ENCODE measurements around the gene USP31.
A peak's percentile ranks its signal among the peaks of the same experiment; 100 is the strongest.

USP31 gene

GRCh38 chr16:23149267-23149992 lies at the start of gene USP31:
Gene USP31, minus strand, starts transcription at chr16:23149452. Its CDS starts 182 bp downstream, at chr16:23149270.
- H3K4me3 ChIP-seq (ENCODE audit: low read length): peak within 1 kb of the TSS; percentile 44
- WGBS (ENCODE audit: insufficient coverage, insufficient read length): no CpG with 5 or more reads among the region's 75 CpGs
- no peak within 1 kb of the TSS for H3K27ac ChIP-seq (ENCODE audit: low read length)
- DNase-seq (ENCODE audit: low read depth, low spot score): peak; percentile 84
- no peaks in the 10 kb centered on the region for H3K36me3 ChIP-seq (ENCODE audit: control insufficient read depth, insufficient read depth, low read length)
- no peaks in the 10 kb centered on the region for H3K9me3 ChIP-seq (ENCODE audit: control insufficient read depth, insufficient read depth, low read length)
- peaks cover 6% of the 10 kb centered on the region; the same call in 1 of the 2 replicates for H3K4me1 ChIP-seq (ENCODE audit: control insufficient read depth, insufficient read depth, low read length)
- no peaks in the 10 kb centered on the region for H3K27me3 ChIP-seq (ENCODE audit: control insufficient read depth, insufficient read depth, low read length)

- no peak overlapping the region for H3K27ac ChIP-seq (ENCODE audit: low read length)
- no CpG with 5 or more reads among the region's 5 CpGs for WGBS (ENCODE audit: insufficient coverage, insufficient read length)
- H3K36me3 ChIP-seq (ENCODE audit: control insufficient read depth, insufficient read depth, low read length): no peaks in the 10 kb centered on the region
- H3K4me3 ChIP-seq (ENCODE audit: low read length): no peak overlapping the region
- H3K4me1 ChIP-seq (ENCODE audit: control insufficient read depth, insufficient read depth, low read length): peaks cover 6% of the 10 kb centered on the region; the same call in 1 of the 2 replicates
- H3K27me3 ChIP-seq (ENCODE audit: control insufficient read depth, insufficient read depth, low read length): no peaks in the 10 kb centered on the region
- DNase-seq (ENCODE audit: low read depth, low spot score): no peak
- no peaks in the 10 kb centered on the region for H3K9me3 ChIP-seq (ENCODE audit: control insufficient read depth, insufficient read depth, low read length)
These were observed 47.3 kb upstream of the USP31 start for GRCh38 chr16:23196539-23196938.

GRCh38 chr16:23195366-23195978 lies 46.2 kb upstream of the USP31 start:
- no peaks in the 10 kb centered on the region for H3K9me3 ChIP-seq (ENCODE audit: control insufficient read depth, insufficient read depth, low read length)
- no peak overlapping the region for H3K27ac ChIP-seq (ENCODE audit: low read length)
- H3K36me3 ChIP-seq (ENCODE audit: control insufficient read depth, insufficient read depth, low read length): no peaks in the 10 kb centered on the region
- peaks cover 6% of the 10 kb centered on the region; the same call in 1 of the 2 replicates for H3K4me1 ChIP-seq (ENCODE audit: control insufficient read depth, insufficient read depth, low read length)
- no peak overlapping the region for H3K4me3 ChIP-seq (ENCODE audit: low read length)
- no peak for DNase-seq (ENCODE audit: low read depth, low spot score)
- no CpG with 5 or more reads among the region's 3 CpGs for WGBS (ENCODE audit: insufficient coverage, insufficient read length)
- no peaks in the 10 kb centered on the region for H3K27me3 ChIP-seq (ENCODE audit: control insufficient read depth, insufficient read depth, low read length)

- WGBS (ENCODE audit: insufficient coverage, insufficient read length): no CpG with 5 or more reads among the region's 9 CpGs
- H3K9me3 ChIP-seq (ENCODE audit: control insufficient read depth, insufficient read depth, low read length): no peaks in the 10 kb centered on the region
- H3K27me3 ChIP-seq (ENCODE audit: control insufficient read depth, insufficient read depth, low read length): no peaks in the 10 kb centered on the region
- H3K4me3 ChIP-seq (ENCODE audit: low read length): no peak overlapping the region
- no peaks in the 10 kb centered on the region for H3K36me3 ChIP-seq (ENCODE audit: control insufficient read depth, insufficient read depth, low read length)
- peaks cover 6% of the 10 kb centered on the region; the same call in 1 of the 2 replicates for H3K4me1 ChIP-seq (ENCODE audit: control insufficient read depth, insufficient read depth, low read length)
- no peak overlapping the region for H3K27ac ChIP-seq (ENCODE audit: low read length)
- DNase-seq (ENCODE audit: low read depth, low spot score): no peak
These were observed 45.4 kb upstream of the USP31 start for GRCh38 chr16:23194497-23195221.

GRCh38 chr16:23188911-23189310 lies 39.7 kb upstream of the USP31 start:
- no peaks in the 10 kb centered on the region for H3K9me3 ChIP-seq (ENCODE audit: control insufficient read depth, insufficient read depth, low read length)
- WGBS (ENCODE audit: insufficient coverage, insufficient read length): no CpG with 5 or more reads among the region's 2 CpGs
- no peak for DNase-seq (ENCODE audit: low read depth, low spot score)
- H3K27me3 ChIP-seq (ENCODE audit: control insufficient read depth, insufficient read depth, low read length): peaks cover 2% of the 10 kb centered on the region; the same call in 1 of the 2 replicates
- no peak overlapping the region for H3K27ac ChIP-seq (ENCODE audit: low read length)
- 0 out of 2 replicates have a peak, but pooled peaks cover 2% of the 10 kb centered on the region for H3K4me1 ChIP-seq (ENCODE audit: control insufficient read depth, insufficient read depth, low read length)
- H3K36me3 ChIP-seq (ENCODE audit: control insufficient read depth, insufficient read depth, low read length): no peaks in the 10 kb centered on the region
- no peak overlapping the region for H3K4me3 ChIP-seq (ENCODE audit: low read length)

- DNase-seq (ENCODE audit: low read depth, low spot score): no peak
- Histone ChIP-seq H3K4me3 (ENCODE audit: low read length) (no peak overlapping the region), H3K9me3 (ENCODE audit: control insufficient read depth, insufficient read depth, low read length) (no peaks in the 10 kb centered on the region), H3K27me3 (ENCODE audit: control insufficient read depth, insufficient read depth, low read length) (peaks cover 13% of the 10 kb centered on the region; the same call in 1 of the 2 replicates), H3K27ac (ENCODE audit: low read length) (no peak overlapping the region), H3K36me3 (ENCODE audit: control insufficient read depth, insufficient read depth, low read length) (no peaks in the 10 kb centered on the region), H3K4me1 (ENCODE audit: control insufficient read depth, insufficient read depth, low read length) (0 out of 2 replicates have a peak, but pooled peaks cover 2% of the 10 kb centered on the region)
- WGBS (ENCODE audit: insufficient coverage, insufficient read length): no CpG with 5 or more reads among the region's 3 CpGs
These were observed 38.1 kb upstream of the USP31 start for GRCh38 chr16:23187341-23187740.

- H3K27ac ChIP-seq (ENCODE audit: low read length): no peak overlapping the region
- WGBS (ENCODE audit: insufficient coverage, insufficient read length): no CpG with 5 or more reads among the region's 24 CpGs
- H3K9me3 ChIP-seq (ENCODE audit: control insufficient read depth, insufficient read depth, low read length): no peaks in the 10 kb centered on the region
- peaks cover 13% of the 10 kb centered on the region; the same call in 1 of the 2 replicates for H3K27me3 ChIP-seq (ENCODE audit: control insufficient read depth, insufficient read depth, low read length)
- no peaks in the 10 kb centered on the region for H3K36me3 ChIP-seq (ENCODE audit: control insufficient read depth, insufficient read depth, low read length)
- H3K4me1 ChIP-seq (ENCODE audit: control insufficient read depth, insufficient read depth, low read length): 0 out of 2 replicates have a peak, but pooled peaks cover 2% of the 10 kb centered on the region
- no peak for DNase-seq (ENCODE audit: low read depth, low spot score)
- no peak overlapping the region for H3K4me3 ChIP-seq (ENCODE audit: low read length)
These were observed 36.9 kb upstream of the USP31 start for GRCh38 chr16:23186171-23186570.

- no peaks in the 10 kb centered on the region for H3K36me3 ChIP-seq (ENCODE audit: control insufficient read depth, insufficient read depth, low read length)
- H3K27me3 ChIP-seq (ENCODE audit: control insufficient read depth, insufficient read depth, low read length): peaks cover 13% of the 10 kb centered on the region; the same call in 1 of the 2 replicates
- no peak for DNase-seq (ENCODE audit: low read depth, low spot score)
- no peak overlapping the region for H3K4me3 ChIP-seq (ENCODE audit: low read length)
- H3K4me1 ChIP-seq (ENCODE audit: control insufficient read depth, insufficient read depth, low read length): 0 out of 2 replicates have a peak, but pooled peaks cover 2% of the 10 kb centered on the region
- WGBS (ENCODE audit: insufficient coverage, insufficient read length): no CpG with 5 or more reads among the region's 11 CpGs
- no peaks in the 10 kb centered on the region for H3K9me3 ChIP-seq (ENCODE audit: control insufficient read depth, insufficient read depth, low read length)
- H3K27ac ChIP-seq (ENCODE audit: low read length): no peak overlapping the region
These were observed 36.4 kb upstream of the USP31 start for GRCh38 chr16:23185656-23186055.

GRCh38 chr16:23183543-23183862 lies 34.3 kb upstream of the USP31 start:
- H3K4me1 ChIP-seq (ENCODE audit: control insufficient read depth, insufficient read depth, low read length): 0 out of 2 replicates have a peak, but pooled peaks cover 2% of the 10 kb centered on the region
- H3K9me3 ChIP-seq (ENCODE audit: control insufficient read depth, insufficient read depth, low read length): no peaks in the 10 kb centered on the region
- DNase-seq (ENCODE audit: low read depth, low spot score): no peak
- no peak overlapping the region for H3K27ac ChIP-seq (ENCODE audit: low read length)
- no peaks in the 10 kb centered on the region for H3K36me3 ChIP-seq (ENCODE audit: control insufficient read depth, insufficient read depth, low read length)
- peak overlapping the region; percentile 59; the same call in 1 of the 2 replicates for H3K4me3 ChIP-seq (ENCODE audit: low read length)
- peaks cover 13% of the 10 kb centered on the region; the same call in 1 of the 2 replicates for H3K27me3 ChIP-seq (ENCODE audit: control insufficient read depth, insufficient read depth, low read length)
- no CpG with 5 or more reads among the region's 4 CpGs for WGBS (ENCODE audit: insufficient coverage, insufficient read length)
